Measurements from ENCODE around the gene AHR. TPM values are rescaled to one million over a fixed set of nuclear protein-coding genes. Genes with fewer than 3 reads are reported as not detected.

Gene AHR
- total RNA-seq, 1 experiment from 2014 or later, result 280 TPM

DNA sequence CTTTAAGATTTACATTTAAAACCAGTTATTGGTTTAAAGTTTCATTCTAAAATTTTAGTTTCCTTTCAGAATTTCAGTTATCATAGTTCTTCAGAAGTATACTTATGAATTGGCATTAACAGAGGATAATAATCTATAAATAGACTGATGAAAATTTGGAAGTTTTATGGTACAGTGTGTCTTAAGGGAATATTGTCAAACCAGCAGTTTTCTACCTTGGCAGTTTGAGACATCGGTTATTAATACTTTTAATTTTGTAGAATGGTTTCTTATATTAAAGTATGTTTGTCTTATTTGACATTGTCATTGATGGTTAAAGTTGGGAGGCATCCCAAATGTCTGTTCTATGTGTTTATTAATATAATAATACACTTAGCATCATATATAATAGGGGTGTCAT, 2.0 kb downstream of the AHR start:
- no peak for DNase-seq
- intact Hi-C loops (cut with micrococcal nuclease; ENCODE audit: unreplicated experiment), result loop anchor here (2.0 to 5.0 kb wide), 2 partner anchors 166 to 293 kb away; no protein-coding TSS in a partner anchor
- CTCF ChIA-PET, result interaction anchor here (0.6 to 2.9 kb wide), 5 partner anchors 9 to 379 kb away, joined by 3 to 12 read pairs (median 4); no protein-coding TSS in a partner anchor
- peak overlapping the region; percentile 93 for H3K27ac Mint-ChIP-seq (ENCODE audit: unreplicated experiment)
- TF ChIP-seq, protein P1, sequence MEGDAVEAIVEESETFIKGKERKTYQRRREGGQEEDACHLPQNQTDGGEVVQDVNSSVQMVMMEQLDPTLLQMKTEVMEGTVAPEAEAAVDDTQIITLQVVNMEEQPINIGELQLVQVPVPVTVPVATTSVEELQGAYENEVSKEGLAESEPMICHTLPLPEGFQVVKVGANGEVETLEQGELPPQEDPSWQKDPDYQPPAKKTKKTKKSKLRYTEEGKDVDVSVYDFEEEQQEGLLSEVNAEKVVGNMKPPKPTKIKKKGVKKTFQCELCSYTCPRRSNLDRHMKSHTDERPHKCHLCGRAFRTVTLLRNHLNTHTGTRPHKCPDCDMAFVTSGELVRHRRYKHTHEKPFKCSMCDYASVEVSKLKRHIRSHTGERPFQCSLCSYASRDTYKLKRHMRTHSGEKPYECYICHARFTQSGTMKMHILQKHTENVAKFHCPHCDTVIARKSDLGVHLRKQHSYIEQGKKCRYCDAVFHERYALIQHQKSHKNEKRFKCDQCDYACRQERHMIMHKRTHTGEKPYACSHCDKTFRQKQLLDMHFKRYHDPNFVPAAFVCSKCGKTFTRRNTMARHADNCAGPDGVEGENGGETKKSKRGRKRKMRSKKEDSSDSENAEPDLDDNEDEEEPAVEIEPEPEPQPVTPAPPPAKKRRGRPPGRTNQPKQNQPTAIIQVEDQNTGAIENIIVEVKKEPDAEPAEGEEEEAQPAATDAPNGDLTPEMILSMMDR (IDR thresholded peaks at IDR 0.05; ENCODE audit: unreplicated experiment), result no peak
- peak overlapping the region; percentile 85 for H3K4me3 Mint-ChIP-seq (ENCODE audit: low read depth, unreplicated experiment)
- no peaks in the 10 kb centered on the region for H3K9me3 Mint-ChIP-seq (ENCODE audit: low read depth, unreplicated experiment)
- no peaks in the 10 kb centered on the region for H3K27me3 Mint-ChIP-seq (ENCODE audit: unreplicated experiment)
- H3K4me1 Mint-ChIP-seq (ENCODE audit: low read depth, unreplicated experiment), result peaks cover 26% of the 10 kb centered on the region
- H3K36me3 Mint-ChIP-seq (ENCODE audit: insufficient read depth, unreplicated experiment), result peaks cover 58% of the 10 kb centered on the region
- no TSS peak for BruUV-seq (replicated peaks)

DNA sequence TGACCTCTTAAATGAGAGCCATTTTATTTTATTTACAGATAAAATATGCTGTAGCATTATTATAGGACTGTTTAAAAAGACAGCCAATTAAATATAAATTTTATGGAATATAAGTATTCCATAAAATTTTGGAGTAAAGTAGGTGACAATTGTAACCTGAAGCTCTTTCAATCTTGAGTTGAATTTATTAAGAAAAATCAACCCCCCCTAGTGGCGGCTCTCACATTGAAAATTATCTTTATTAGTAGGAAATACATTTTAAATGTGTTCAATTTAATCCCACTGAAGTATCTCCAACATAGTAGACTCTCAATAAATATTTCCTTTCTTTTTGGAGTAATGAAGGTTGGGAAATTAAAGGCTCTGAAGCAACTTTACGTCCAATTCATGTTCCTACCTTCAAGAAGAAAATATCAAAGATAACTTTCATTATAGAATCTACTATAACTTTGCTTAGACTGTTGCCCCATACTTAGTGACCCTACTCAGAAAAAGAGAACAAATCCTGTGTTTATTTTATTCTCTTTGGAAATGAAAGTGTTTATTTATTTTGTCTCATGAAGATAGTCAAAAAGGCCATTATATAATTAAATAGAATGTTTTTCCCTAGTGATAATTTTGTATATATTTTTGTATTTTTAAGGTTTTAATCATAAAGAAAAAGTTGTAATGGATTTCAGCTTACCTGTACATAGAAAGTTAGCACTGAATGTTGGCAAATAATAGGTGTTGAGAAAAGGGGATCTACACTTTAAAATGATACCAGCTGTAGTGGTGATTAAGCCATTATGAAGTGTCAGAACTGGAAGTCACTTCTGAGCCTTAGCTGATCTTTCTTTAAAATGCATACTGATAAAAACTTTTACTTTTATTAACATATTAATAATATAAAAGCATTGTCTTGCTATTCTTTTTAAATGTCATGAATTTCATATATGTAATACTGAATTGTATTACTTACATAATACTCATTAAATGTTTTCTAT, 3.3 kb downstream of the AHR start:
- TF ChIP-seq, protein P1 (IDR thresholded peaks at IDR 0.05; ENCODE audit: unreplicated experiment), result peak; percentile 75
- H3K4me1 Mint-ChIP-seq (ENCODE audit: low read depth, unreplicated experiment), result peaks cover 17% of the 10 kb centered on the region
- peak; percentile 80 for DNase-seq
- no peak overlapping the region for H3K27ac Mint-ChIP-seq (ENCODE audit: unreplicated experiment)
- CTCF ChIA-PET, result interaction anchor here (0.5 to 2.9 kb wide), 21 partner anchors 8 to 898 kb away, joined by 3 to 17 read pairs (median 4); no protein-coding TSS in a partner anchor
- intact Hi-C loops (cut with micrococcal nuclease; ENCODE audit: unreplicated experiment), result loop anchor here (1.0 to 5.0 kb wide), 5 partner anchors 40 to 317 kb away; no protein-coding TSS in a partner anchor
- H3K9me3 Mint-ChIP-seq (ENCODE audit: low read depth, unreplicated experiment), result no peaks in the 10 kb centered on the region
- BruUV-seq (replicated peaks), result no TSS peak
- H3K27me3 Mint-ChIP-seq (ENCODE audit: unreplicated experiment), result no peaks in the 10 kb centered on the region
- H3K4me3 Mint-ChIP-seq (ENCODE audit: low read depth, unreplicated experiment), result no peak overlapping the region
- H3K36me3 Mint-ChIP-seq (ENCODE audit: insufficient read depth, unreplicated experiment), result peaks cover 59% of the 10 kb centered on the region

DNA sequence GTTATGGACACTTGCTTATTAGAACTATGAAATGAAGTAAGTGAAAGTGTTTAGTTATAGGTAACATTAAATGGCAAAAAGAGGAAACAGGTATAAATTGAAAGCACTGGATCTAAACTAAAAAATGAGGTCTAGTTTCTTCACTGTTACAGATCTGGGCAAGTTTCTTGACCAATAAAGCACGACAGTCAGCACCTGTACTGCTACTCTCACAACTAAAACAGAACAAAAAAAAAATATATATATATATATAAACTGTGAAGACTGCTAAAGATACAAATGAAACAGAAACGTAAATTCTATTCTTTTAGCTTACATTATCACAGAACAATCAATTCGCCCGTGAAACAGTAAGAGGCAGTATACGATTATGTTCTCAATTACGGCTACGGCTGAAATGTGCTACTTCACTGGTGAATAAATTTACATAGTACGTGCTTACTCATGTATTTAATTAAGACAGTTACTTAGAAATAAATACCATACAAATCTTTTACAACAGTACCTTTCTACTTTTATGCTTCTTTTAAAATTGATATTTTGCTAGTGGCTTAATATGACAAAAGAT, 4.2 kb downstream of the AHR start:
- Mint-ChIP-seq H3K27me3 (ENCODE audit: unreplicated experiment) (no peaks in the 10 kb centered on the region), H3K4me3 (ENCODE audit: low read depth, unreplicated experiment) (no peak overlapping the region), H3K9me3 (ENCODE audit: low read depth, unreplicated experiment) (no peaks in the 10 kb centered on the region), H3K4me1 (ENCODE audit: low read depth, unreplicated experiment) (peaks cover 8% of the 10 kb centered on the region), H3K27ac (ENCODE audit: unreplicated experiment) (peak overlapping the region; percentile 14), H3K36me3 (ENCODE audit: insufficient read depth, unreplicated experiment) (peaks cover 55% of the 10 kb centered on the region)
- no TSS peak for BruUV-seq (replicated peaks)
- CTCF ChIA-PET, result interaction anchor here (0.6 to 2.9 kb wide), 14 partner anchors 9 to 376 kb away, joined by 3 to 17 read pairs (median 6); no protein-coding TSS in a partner anchor
- no peak for DNase-seq
- intact Hi-C loops (cut with micrococcal nuclease; ENCODE audit: unreplicated experiment), result loop anchor here (2.0 to 5.0 kb wide), 2 partner anchors 54 to 295 kb away; no protein-coding TSS in a partner anchor
- TF ChIP-seq, protein P1 (IDR thresholded peaks at IDR 0.05; ENCODE audit: unreplicated experiment), result peak; percentile 7

DNA sequence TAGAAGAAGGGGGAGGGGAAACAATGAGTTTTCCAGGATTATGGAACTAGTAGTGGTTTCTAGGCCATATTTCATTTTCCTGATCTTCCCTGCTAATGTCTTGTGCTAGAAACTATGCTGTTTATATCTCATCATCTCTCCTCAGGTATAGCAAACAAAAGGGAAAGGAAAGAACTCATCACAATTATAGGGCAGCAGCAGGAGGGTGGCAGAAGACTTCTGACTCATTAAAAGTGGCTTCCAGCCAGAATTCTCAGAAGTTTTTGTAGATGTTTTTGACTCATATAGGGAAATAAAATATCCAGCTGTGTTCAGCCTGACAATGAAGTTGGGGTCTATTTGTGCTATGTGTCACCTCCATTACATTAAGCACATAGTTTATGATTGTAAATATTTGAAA, 6.5 kb downstream of the AHR start:
- TF ChIP-seq, protein P1 (IDR thresholded peaks at IDR 0.05; ENCODE audit: unreplicated experiment), result no peak
- no peaks in the 10 kb centered on the region for H3K9me3 Mint-ChIP-seq (ENCODE audit: low read depth, unreplicated experiment)
- no peaks in the 10 kb centered on the region for H3K27me3 Mint-ChIP-seq (ENCODE audit: unreplicated experiment)
- peak; percentile 71 for DNase-seq
- peaks cover 39% of the 10 kb centered on the region for H3K36me3 Mint-ChIP-seq (ENCODE audit: insufficient read depth, unreplicated experiment)
- CTCF ChIA-PET, result interaction anchor here (0.7 to 3.3 kb wide), 5 partner anchors 9 to 322 kb away, joined by 3 to 21 read pairs (median 4); no protein-coding TSS in a partner anchor
- H3K27ac Mint-ChIP-seq (ENCODE audit: unreplicated experiment), result no peak overlapping the region
- H3K4me1 Mint-ChIP-seq (ENCODE audit: low read depth, unreplicated experiment), result no peaks in the 10 kb centered on the region
- intact Hi-C loops (cut with micrococcal nuclease; ENCODE audit: unreplicated experiment), result loop anchor here (2.0 to 5.0 kb wide), 4 partner anchors 220 to 383 kb away; no protein-coding TSS in a partner anchor
- no TSS peak for BruUV-seq (replicated peaks)
- H3K4me3 Mint-ChIP-seq (ENCODE audit: low read depth, unreplicated experiment), result no peak overlapping the region

Measured in Calu3 (cell line).